Chondrocyte (in vitro differentiated cells): ENCODE measurements around the gene FAM107B. TPM values are rescaled to one million over a fixed set of nuclear protein-coding genes. Genes with fewer than 3 reads are reported as not detected.

ENCODE experiments used
- DNase-seq: peaks from one replicate; pipeline ENCODE4 v3.0.0; 2021; ENCODE audit warnings: mixed read lengths, low spot score
- H3K27ac Mint-ChIP-seq: one replicate; pipeline ENCODE4 v1.8.0; 2021; ENCODE audit warnings: mild to moderate bottlenecking, moderate library complexity, mixed read lengths; ENCODE audit not compliant: unreplicated experiment
- H3K27me3 Mint-ChIP-seq: 2 replicates; pipeline ENCODE4 v1.8.0; 2021; ENCODE audit warnings: low read depth, mixed read lengths
- H3K36me3 Mint-ChIP-seq: 2 replicates; pipeline ENCODE4 v1.8.0; 2021; ENCODE audit warnings: low read depth, mixed read lengths
- H3K4me1 Mint-ChIP-seq: 2 replicates; pipeline ENCODE4 v1.8.0; 2021; ENCODE audit warnings: low read depth, mild to moderate bottlenecking, mixed read lengths
- H3K4me3 Mint-ChIP-seq: one replicate; pipeline ENCODE4 v1.8.0; 2021; ENCODE audit warnings: mild to moderate bottlenecking, moderate library complexity, mixed read lengths; ENCODE audit not compliant: unreplicated experiment
- H3K9me3 Mint-ChIP-seq: 2 replicates; pipeline ENCODE4 v1.8.0; 2021; ENCODE audit warnings: low read depth, mixed read lengths
- total RNA-seq: library from RNA; stranded (reverse); gene quantifications from 3 replicates; pipeline ENCODE4 v1.2.1, GENCODE V29; 2021
- TF ChIP-seq, protein P1 (sequence below): fragments of 200-600 bp; sonication (generic); IDR thresholded peaks from 2 replicates; pipeline ENCODE4 v1.5.0; 2021; ENCODE audit warnings: antibody characterized with exemption, mild to moderate bottlenecking, moderate library complexity

FAM107B gene
- total RNA-seq, 1 donor from 2014 or later: 29.1 TPM

DNA sequence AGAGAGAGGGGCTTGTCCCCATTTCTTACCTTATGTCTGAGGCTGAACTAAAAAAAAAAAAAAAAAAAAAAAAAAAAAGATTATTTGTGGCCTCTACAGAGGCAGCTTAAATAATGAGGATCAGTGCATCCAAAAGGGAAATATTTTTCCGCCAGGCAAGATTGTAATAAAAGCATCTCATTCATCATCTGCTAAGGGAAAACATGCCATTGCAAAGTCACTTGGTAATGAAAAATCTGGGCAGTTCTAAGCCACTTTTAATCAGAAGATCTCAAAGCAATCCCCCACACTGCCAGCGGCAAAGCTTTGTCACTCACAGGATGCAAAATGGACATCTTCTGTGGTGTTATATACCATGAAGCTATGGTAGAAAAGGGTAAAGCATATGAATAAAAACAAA lies 3.8 kb downstream of the FAM107B start:
- DNase-seq: no peak
- peaks cover 7% of the 10 kb centered on the region for H3K27me3 Mint-ChIP-seq
- TF ChIP-seq, protein P1, sequence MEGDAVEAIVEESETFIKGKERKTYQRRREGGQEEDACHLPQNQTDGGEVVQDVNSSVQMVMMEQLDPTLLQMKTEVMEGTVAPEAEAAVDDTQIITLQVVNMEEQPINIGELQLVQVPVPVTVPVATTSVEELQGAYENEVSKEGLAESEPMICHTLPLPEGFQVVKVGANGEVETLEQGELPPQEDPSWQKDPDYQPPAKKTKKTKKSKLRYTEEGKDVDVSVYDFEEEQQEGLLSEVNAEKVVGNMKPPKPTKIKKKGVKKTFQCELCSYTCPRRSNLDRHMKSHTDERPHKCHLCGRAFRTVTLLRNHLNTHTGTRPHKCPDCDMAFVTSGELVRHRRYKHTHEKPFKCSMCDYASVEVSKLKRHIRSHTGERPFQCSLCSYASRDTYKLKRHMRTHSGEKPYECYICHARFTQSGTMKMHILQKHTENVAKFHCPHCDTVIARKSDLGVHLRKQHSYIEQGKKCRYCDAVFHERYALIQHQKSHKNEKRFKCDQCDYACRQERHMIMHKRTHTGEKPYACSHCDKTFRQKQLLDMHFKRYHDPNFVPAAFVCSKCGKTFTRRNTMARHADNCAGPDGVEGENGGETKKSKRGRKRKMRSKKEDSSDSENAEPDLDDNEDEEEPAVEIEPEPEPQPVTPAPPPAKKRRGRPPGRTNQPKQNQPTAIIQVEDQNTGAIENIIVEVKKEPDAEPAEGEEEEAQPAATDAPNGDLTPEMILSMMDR: no peak
- H3K4me3 Mint-ChIP-seq: no peak overlapping the region
- peaks cover 4% of the 10 kb centered on the region for H3K9me3 Mint-ChIP-seq
- H3K4me1 Mint-ChIP-seq: no peaks in the 10 kb centered on the region
- no peak overlapping the region for H3K27ac Mint-ChIP-seq
- H3K36me3 Mint-ChIP-seq: no peaks in the 10 kb centered on the region

DNA sequence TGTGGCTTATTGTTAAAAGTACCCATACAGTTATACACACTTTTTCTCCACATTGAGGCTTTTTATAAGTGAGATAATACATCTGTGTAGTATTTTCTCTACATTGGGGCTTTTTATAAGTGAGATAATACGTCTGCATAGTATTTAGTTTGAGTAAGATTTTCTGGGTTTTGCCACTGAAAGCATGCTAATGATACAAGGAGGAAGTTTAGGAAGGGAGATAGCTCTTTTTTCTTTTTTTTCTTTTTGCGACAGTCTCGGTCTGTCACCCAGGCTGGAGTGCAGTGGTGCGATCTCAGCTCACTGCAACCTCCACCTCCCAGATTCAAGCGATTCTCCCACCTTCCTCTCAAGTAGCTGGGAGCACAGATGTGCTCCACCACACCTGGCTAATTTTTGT lies 13.3 kb downstream of the FAM107B start:
- Mint-ChIP-seq H3K27ac (no peak overlapping the region), H3K4me3 (no peak overlapping the region), H3K9me3 (no peaks in the 10 kb centered on the region), H3K4me1 (no peaks in the 10 kb centered on the region), H3K36me3 (no peaks in the 10 kb centered on the region), H3K27me3 (peaks cover 4% of the 10 kb centered on the region)
- TF ChIP-seq, protein P1: no peak
- no peak for DNase-seq

DNA sequence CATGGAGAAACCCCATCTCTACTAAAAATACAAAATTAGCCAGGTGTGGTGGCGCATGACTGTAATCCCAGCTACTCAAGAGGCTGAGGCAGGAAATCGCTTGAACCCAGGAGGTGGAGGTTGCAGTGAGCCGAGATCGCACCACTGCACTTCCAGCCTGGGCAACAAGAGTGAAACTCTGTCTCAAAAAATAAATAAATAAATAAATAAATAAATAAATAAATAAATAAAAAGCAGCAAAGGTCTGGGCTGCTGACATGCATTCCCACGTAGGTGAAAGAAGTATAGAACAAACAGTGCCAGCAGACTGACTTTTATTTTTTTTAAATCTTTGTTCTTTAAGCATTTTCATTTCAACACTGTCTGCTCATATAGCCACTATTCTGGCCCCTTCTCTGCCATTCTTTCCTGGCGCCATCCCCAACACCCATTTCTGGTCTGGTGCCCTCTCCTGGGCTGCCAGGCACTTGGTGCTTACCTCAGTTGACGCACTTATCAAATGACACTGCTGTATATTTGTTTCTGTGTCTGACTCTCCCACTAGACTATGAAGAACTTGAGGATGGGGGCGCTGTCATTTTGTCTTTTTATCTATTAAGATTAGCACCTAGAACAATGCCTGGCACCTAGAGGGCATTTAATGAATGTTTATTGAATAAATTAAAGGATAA lies 15.6 kb downstream of the FAM107B start:
- H3K27ac Mint-ChIP-seq: no peak overlapping the region

DNA sequence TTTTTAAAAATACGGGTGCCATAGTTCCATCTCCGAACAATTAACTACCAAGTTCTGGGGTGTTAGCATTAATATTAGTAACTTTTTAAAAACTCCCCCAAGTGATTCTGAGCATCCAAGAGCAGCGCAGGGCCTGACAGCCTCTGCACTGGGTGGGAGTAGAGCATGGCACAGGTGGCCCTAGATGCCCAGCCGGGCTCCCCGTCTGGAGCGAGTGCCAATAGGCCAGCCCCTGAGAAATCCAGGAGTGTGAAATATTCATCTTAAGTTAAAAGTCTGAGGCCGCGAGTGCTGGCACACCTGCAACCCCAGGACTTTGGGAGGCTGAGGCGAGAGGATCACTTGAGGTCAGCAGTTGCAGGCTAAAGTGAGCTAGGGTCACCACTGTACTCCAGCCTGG lies 16.2 kb downstream of the FAM107B start:
- DNase-seq: no peak
- Mint-ChIP-seq H3K27me3 (no peaks in the 10 kb centered on the region), H3K36me3 (no peaks in the 10 kb centered on the region), H3K27ac (no peak overlapping the region), H3K9me3 (no peaks in the 10 kb centered on the region), H3K4me1 (no peaks in the 10 kb centered on the region), H3K4me3 (no peak overlapping the region)
- TF ChIP-seq, protein P1: no peak

More for the DNA sequence above, 15.6 kb downstream of the FAM107B start:
- Mint-ChIP-seq H3K36me3 (no peaks in the 10 kb centered on the region), H3K4me1 (no peaks in the 10 kb centered on the region), H3K4me3 (no peak overlapping the region), H3K9me3 (no peaks in the 10 kb centered on the region), H3K27me3 (no peaks in the 10 kb centered on the region)
- TF ChIP-seq, protein P1: peak; percentile 42
- DNase-seq: no peak

DNA sequence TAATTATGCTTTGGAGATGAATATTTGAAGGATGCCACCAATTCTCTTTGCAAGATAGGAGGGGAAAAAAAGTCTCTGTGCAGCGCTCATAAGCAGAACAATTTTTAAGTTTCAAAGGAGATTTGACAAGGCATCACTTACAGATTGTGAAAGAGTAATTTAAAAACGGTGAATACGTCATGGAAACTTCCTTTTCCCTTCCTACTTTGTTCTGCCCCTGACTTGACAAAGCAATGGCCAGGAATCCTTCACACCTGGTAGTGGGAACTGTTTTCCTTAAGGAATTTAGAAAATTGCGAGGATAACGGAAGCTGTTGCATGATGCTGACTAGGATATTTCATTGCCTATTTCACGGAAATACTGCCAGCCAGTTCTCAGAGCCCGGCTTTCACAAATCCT lies 16.7 kb downstream of the FAM107B start:
- DNase-seq: no peak
- H3K4me3 Mint-ChIP-seq: no peak overlapping the region
- H3K27ac Mint-ChIP-seq: no peak overlapping the region
- no peaks in the 10 kb centered on the region for H3K36me3 Mint-ChIP-seq
- no peaks in the 10 kb centered on the region for H3K27me3 Mint-ChIP-seq
- H3K4me1 Mint-ChIP-seq: no peaks in the 10 kb centered on the region
- TF ChIP-seq, protein P1: no peak
- H3K9me3 Mint-ChIP-seq: no peaks in the 10 kb centered on the region
